Measurements from ENCODE around the gene HDAC9.

GRCh38 chr7:18566205-18566604, 70.7 kb downstream of the HDAC9 start:
- TF ChIP-seq, protein P1, sequence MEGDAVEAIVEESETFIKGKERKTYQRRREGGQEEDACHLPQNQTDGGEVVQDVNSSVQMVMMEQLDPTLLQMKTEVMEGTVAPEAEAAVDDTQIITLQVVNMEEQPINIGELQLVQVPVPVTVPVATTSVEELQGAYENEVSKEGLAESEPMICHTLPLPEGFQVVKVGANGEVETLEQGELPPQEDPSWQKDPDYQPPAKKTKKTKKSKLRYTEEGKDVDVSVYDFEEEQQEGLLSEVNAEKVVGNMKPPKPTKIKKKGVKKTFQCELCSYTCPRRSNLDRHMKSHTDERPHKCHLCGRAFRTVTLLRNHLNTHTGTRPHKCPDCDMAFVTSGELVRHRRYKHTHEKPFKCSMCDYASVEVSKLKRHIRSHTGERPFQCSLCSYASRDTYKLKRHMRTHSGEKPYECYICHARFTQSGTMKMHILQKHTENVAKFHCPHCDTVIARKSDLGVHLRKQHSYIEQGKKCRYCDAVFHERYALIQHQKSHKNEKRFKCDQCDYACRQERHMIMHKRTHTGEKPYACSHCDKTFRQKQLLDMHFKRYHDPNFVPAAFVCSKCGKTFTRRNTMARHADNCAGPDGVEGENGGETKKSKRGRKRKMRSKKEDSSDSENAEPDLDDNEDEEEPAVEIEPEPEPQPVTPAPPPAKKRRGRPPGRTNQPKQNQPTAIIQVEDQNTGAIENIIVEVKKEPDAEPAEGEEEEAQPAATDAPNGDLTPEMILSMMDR (IDR thresholded peaks at IDR 0.05) = no peak
- TF ChIP-seq POLR2A (IDR thresholded peaks at IDR 0.05) = no peak
- no peak for TF ChIP-seq POLR2AphosphoS5 (IDR thresholded peaks at IDR 0.05; ENCODE audit: insufficient read depth in 1 of 2, low read depth in 1 of 2)

Data from vagina (tissue), 2 donors.